ENCODE measurements around the gene SKAP1. TPM values are rescaled to one million over a fixed set of nuclear protein-coding genes. Genes with fewer than 3 reads are reported as not detected.

Gene SKAP1
- total and polyA plus RNA-seq, 2 donors from 2014 or later = 34.8 to 42.6 TPM

DNA sequence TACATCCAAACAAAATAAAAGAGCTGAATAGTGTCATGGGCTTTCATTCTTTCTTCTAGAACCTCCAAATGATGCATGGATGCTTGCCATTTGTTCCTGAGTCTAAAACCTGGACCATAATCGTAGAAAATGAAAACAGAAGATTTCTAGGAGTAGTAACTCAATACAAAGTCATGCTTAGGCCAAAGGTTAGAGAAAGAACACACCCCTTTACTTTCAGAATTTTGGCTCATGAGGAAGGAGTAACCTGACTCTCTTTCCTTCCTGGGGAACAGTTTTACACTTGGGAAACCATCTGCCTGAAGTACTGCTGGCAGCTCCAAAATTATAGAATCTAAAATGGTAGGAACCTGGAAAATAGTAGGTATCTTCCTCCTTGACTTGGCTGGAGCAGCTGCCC, 185.2 kb downstream of the SKAP1 start:
- Histone ChIP-seq H3K27ac (ENCODE audit: low read depth in 2 of 2, low read length in 2 of 2) (peak overlapping the region in 1 of 2 donors; percentile 23), H3K4me3 (ENCODE audit: low read length in 3 of 3) (no peak overlapping the region), H3K27me3 (ENCODE audit: control insufficient read depth, insufficient read depth, low read length) (no peaks in the 10 kb centered on the region), H3K4me1 (ENCODE audit: control insufficient read depth in 2 of 3, insufficient read depth in 2 of 3, low read depth in 1 of 3, low read length in 3 of 3) (peaks cover 12 to 24% (median 24%) of the 10 kb centered on the region in 3 donors), H3K9ac (ENCODE audit: low read length in 3 of 3) (no peak overlapping the region), H3K36me3 (ENCODE audit: control insufficient read depth in 2 of 3, insufficient read depth in 3 of 3, low read length in 3 of 3) (no peaks in the 10 kb centered on the region), H3K9me3 (ENCODE audit: control insufficient read depth in 2 of 3, insufficient read depth in 1 of 3, low read length in 3 of 3) (no peaks in the 10 kb centered on the region)
- TF ChIP-seq, protein P1, sequence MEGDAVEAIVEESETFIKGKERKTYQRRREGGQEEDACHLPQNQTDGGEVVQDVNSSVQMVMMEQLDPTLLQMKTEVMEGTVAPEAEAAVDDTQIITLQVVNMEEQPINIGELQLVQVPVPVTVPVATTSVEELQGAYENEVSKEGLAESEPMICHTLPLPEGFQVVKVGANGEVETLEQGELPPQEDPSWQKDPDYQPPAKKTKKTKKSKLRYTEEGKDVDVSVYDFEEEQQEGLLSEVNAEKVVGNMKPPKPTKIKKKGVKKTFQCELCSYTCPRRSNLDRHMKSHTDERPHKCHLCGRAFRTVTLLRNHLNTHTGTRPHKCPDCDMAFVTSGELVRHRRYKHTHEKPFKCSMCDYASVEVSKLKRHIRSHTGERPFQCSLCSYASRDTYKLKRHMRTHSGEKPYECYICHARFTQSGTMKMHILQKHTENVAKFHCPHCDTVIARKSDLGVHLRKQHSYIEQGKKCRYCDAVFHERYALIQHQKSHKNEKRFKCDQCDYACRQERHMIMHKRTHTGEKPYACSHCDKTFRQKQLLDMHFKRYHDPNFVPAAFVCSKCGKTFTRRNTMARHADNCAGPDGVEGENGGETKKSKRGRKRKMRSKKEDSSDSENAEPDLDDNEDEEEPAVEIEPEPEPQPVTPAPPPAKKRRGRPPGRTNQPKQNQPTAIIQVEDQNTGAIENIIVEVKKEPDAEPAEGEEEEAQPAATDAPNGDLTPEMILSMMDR (IDR thresholded peaks at IDR 0.05; ENCODE audit: borderline replicate concordance, extremely low read depth, insufficient read depth) = no peak
- FAIRE-seq (no peak), DNase-seq (no peak)
- intact Hi-C loops (cut with DNase I) = no loop called here

DNA sequence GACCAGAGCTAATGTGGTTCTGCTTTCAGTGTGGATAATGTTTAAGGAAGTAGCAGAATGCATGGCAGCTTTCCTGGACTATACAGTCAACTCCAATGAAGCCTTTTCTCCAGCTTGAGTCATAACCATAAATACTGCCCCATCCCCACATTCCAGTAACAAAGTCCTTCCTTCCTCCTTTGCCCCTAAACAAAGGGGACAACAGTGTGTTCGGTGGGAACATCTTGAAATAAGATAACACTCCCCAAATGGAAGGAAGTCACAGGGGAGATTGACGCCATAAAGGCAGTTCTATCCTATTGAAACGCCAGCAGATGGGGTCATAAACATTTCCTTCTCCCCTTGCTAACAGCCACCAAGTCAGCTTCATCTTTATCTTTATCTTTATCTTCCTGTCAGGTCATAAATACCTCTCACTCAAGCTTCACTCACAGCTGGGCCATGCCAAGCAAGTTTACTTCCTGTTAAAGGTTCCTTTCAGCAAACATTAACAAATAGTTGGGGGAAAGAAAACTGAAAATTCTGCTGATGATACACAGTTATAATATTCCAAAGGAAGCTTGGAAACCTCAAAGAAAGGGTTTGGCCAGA, 185.8 kb downstream of the SKAP1 start:
- Histone ChIP-seq H3K27ac (ENCODE audit: low read depth in 2 of 2, low read length in 2 of 2) (no peak overlapping the region), H3K36me3 (ENCODE audit: control insufficient read depth in 2 of 3, insufficient read depth in 3 of 3, low read length in 3 of 3) (no peaks in the 10 kb centered on the region), H3K4me3 (ENCODE audit: low read length in 3 of 3) (no peak overlapping the region), H3K4me1 (ENCODE audit: control insufficient read depth in 2 of 3, insufficient read depth in 2 of 3, low read depth in 1 of 3, low read length in 3 of 3) (peaks cover 12 to 28% (median 24%) of the 10 kb centered on the region in 3 donors), H3K9me3 (ENCODE audit: control insufficient read depth in 2 of 3, insufficient read depth in 1 of 3, low read length in 3 of 3) (no peaks in the 10 kb centered on the region), H3K9ac (ENCODE audit: low read length in 3 of 3) (no peak overlapping the region), H3K27me3 (ENCODE audit: control insufficient read depth, insufficient read depth, low read length) (no peaks in the 10 kb centered on the region)
- no peak for FAIRE-seq
- peak in 2 of 5 donors; percentile 41 to 53 for DNase-seq
- intact Hi-C loops (cut with DNase I) = no loop called here
- TF ChIP-seq, protein P1 (IDR thresholded peaks at IDR 0.05; ENCODE audit: borderline replicate concordance, extremely low read depth, insufficient read depth) = no peak

DNA sequence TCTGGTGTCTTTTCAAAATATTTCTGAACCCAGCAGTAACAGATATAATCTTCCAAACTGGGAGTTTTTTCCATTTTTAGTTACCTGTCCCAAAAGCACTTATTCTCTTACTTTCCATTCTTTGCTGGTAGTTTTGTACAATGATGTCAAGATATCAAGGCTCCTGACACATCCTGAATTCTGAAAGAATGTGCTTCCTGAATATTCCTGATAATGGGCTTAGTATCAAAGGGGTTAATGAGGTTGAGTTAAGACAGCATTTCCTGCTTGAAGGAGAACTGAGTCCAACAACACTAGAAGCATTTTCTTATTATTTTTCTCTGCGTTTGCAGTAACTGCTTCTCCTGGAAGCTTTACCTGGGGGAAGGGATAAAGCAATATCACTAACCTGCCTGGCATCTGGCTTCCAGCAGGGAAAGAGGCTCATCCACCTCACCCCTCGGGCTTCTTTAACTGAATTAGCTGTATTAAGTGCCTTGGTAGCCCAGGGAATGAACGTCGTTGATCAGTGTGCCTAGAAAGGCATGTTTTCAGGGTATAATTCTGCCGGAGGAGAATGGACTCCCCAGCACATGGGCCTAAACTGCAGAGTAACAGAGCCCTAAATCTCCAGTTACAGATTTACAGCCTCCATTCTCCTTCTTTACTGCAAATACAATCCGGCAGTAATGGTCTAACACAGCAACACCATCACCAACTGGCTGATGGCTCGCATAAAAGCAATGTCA, 188.1 kb downstream of the SKAP1 start:
- FAIRE-seq (no peak), DNase-seq (peak in 2 of 5 donors; percentile 78 to 79)
- Histone ChIP-seq H3K36me3 (ENCODE audit: control insufficient read depth in 2 of 3, insufficient read depth in 3 of 3, low read length in 3 of 3) (no peaks in the 10 kb centered on the region), H3K27me3 (ENCODE audit: control insufficient read depth, insufficient read depth, low read length) (no peaks in the 10 kb centered on the region), H3K27ac (ENCODE audit: low read depth in 2 of 2, low read length in 2 of 2) (peak overlapping the region in 1 of 2 donors; percentile 56), H3K4me3 (ENCODE audit: low read length in 3 of 3) (no peak overlapping the region), H3K4me1 (ENCODE audit: control insufficient read depth in 2 of 3, insufficient read depth in 2 of 3, low read depth in 1 of 3, low read length in 3 of 3) (peaks cover 12 to 28% (median 24%) of the 10 kb centered on the region in 3 donors), H3K9ac (ENCODE audit: low read length in 3 of 3) (no peak overlapping the region), H3K9me3 (ENCODE audit: control insufficient read depth in 2 of 3, insufficient read depth in 1 of 3, low read length in 3 of 3) (no peaks in the 10 kb centered on the region)
- intact Hi-C loops (cut with DNase I) = no loop called here
- TF ChIP-seq, protein P1 (IDR thresholded peaks at IDR 0.05; ENCODE audit: borderline replicate concordance, extremely low read depth, insufficient read depth) = no peak

Measured in kidney (tissue), 14 donors.